ENCODE measurements around the gene ZHX3.

DNA sequence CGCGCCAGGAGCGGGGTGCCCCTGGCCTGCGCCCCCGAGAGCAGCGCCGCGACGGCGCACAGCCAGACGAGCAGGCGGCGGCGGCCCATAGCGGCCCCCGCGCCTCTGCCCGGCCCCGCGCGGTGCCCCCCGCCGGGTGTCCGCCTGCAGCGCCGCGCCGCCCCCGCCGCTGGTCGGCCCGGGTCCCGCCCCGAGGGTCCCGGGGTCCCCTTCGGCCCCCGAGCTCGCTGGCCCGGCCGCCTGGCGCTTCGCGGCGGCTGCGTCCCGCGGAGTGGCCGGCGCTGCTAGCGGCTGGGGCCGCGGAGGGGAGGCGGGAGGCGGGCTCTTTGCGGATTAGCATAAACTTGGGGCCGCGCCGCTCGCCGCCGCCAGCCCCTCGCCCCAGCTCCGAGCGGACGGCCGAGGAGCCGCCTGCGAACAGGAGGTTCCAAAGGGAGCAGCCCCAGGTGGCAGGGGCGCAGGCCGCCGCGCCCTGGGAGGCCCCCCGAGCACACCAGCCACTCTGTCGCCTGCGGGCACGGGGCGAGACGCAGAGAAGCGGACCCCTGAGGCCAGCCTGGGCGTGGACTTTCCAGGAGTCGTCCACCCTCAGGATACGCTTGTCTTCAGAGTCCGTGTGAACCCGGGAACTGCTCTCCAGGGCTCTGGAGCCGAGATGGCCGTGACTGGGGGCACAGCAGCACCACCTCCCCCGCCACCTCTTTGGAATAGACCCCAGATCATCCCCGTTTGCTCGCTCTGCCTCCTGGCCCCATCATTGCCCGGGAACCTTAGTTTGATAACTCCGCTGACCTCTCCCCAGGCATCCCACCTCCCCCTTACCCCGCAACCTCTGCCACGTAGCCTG is 49.2 kb upstream of the ZHX3 start, which contains the start of gene EMILIN3:
- TF ChIP-seq CTCF (IDR thresholded peaks at IDR 0.05) (no peak), EZH2 (IDR thresholded peaks at IDR 0.05; ENCODE audit: borderline replicate concordance, insufficient read depth, low read depth, low read length, poor library complexity, severe bottlenecking) (no peak)

Measured in B cell (primary cell).